DMS53 treated with DMSO at 0.1 percent for 48 hours (cell line): ENCODE results near the gene MOCS1.

ENCODE experiments used
- DNase-seq: peaks from one replicate; lab custom pipeline; 2025; ENCODE audit not compliant: unreplicated experiment; lab: John Stamatoyannopoulos, UW

Gene MOCS1

GRCh38 chr6:39950125-39950720, 16.0 kb upstream of the MOCS1 start:
- no peak for DNase-seq

- DNase-seq = no peak
Measured at GRCh38 chr6:39948199-39948791, 14.0 kb upstream of the MOCS1 start.

GRCh38 chr6:39947611-39948068, 13.4 kb upstream of the MOCS1 start:
- DNase-seq = no peak

GRCh38 chr6:39945626-39946025, 11.4 kb upstream of the MOCS1 start:
- no peak for DNase-seq

- no peak for DNase-seq
Measured at GRCh38 chr6:39942903-39943580, 8.8 kb upstream of the MOCS1 start.

GRCh38 chr6:39941820-39942219, 7.6 kb upstream of the MOCS1 start:
- DNase-seq = no peak

- DNase-seq = no peak
Measured at GRCh38 chr6:39941138-39941537, 6.9 kb upstream of the MOCS1 start.

- no peak for DNase-seq
Measured at GRCh38 chr6:39938773-39939654, 4.8 kb upstream of the MOCS1 start.

- no peak for DNase-seq
Measured at GRCh38 chr6:39937686-39938333, 3.5 kb upstream of the MOCS1 start.

- DNase-seq = no peak
Measured at GRCh38 chr6:39936857-39937256, 2.6 kb upstream of the MOCS1 start.

- no peak for DNase-seq
Measured at GRCh38 chr6:39935241-39935640, 979 bp upstream of the MOCS1 start.

- peak; percentile 27 for DNase-seq
Measured at GRCh38 chr6:39933669-39934130, 562 bp downstream of the MOCS1 start.

- no peak for DNase-seq
Measured at GRCh38 chr6:39932386-39932910, 1.8 kb downstream of the MOCS1 start.

GRCh38 chr6:39931607-39932006, 2.7 kb downstream of the MOCS1 start:
- no peak for DNase-seq

GRCh38 chr6:39930540-39930939, 3.7 kb downstream of the MOCS1 start:
- no peak for DNase-seq

- no peak for DNase-seq
Measured at GRCh38 chr6:39929733-39930461, 4.4 kb downstream of the MOCS1 start.

GRCh38 chr6:39929039-39929732, 5.1 kb downstream of the MOCS1 start:
- DNase-seq = no peak

GRCh38 chr6:39927159-39927558, 7.1 kb downstream of the MOCS1 start:
- no peak for DNase-seq

GRCh38 chr6:39926668-39927067, 7.6 kb downstream of the MOCS1 start:
- no peak for DNase-seq
